HCT116 (cell line): ENCODE results near the gene KRTAP9-9. TPM values are rescaled to one million over a fixed set of nuclear protein-coding genes. Genes with fewer than 3 reads are reported as not detected.

Experiments used
- CEBPB ChIP-seq: IDR thresholded peaks from 2 replicates; pipeline ENCODE4 v1.6.1; 2012; ENCODE audit warnings: low read depth
- CTCF ChIP-seq, 3 experiments: fragments of 200-600 bp in 1 of 3; sonication (generic) in 1 of 3; IDR thresholded peaks in 2 of 3; conservative IDR thresholded peaks in 1 of 3; 2 replicates each; pipeline ENCODE4 v1.5.1; 2012 to 2017; ENCODE audit warnings: low read depth in 2 of 3, low read length in 2 of 3, antibody characterized with exemption in 1 of 3, borderline replicate concordance in 1 of 3, control low read depth in 1 of 3, mild to moderate bottlenecking in 1 of 3, mixed read lengths in 1 of 3, mixed run types in 1 of 3, moderate library complexity in 1 of 3; ENCODE audit not compliant: insufficient read depth in 1 of 3
- FOSL1 ChIP-seq: IDR thresholded peaks from 2 replicates; pipeline ENCODE4 v1.6.1; 2012; ENCODE audit warnings: low read depth
- JUND ChIP-seq: IDR thresholded peaks from 2 replicates; pipeline ENCODE4 v1.6.1; 2012
- MAX ChIP-seq: IDR thresholded peaks from 2 replicates; pipeline ENCODE4 v1.6.1; 2012
- POLR2AphosphoS5 ChIP-seq: IDR thresholded peaks from 2 replicates; pipeline ENCODE4 v1.6.1; 2011; ENCODE audit warnings: mild to moderate bottlenecking, low read depth, low read length, moderate library complexity
- TCF7L2 ChIP-seq: IDR thresholded peaks from 2 replicates; pipeline ENCODE4 v1.7.0; 2011; ENCODE audit warnings: borderline replicate concordance, inconsistent platforms; ENCODE audit not compliant: insufficient read depth, insufficient read length; ENCODE audit errors: extremely low read depth
- ZNF274 ChIP-seq: fragments of 200-500 bp; sonication (Bioruptor generic); IDR thresholded peaks from 2 replicates; pipeline ENCODE4 v1.6.1; 2014; ENCODE audit warnings: mild to moderate bottlenecking, low read depth, low read length, inconsistent platforms
- total RNA-seq: library from RNA; stranded (reverse); gene quantifications from one replicate; pipeline ENCODE4 v1.2.1, GENCODE V29; 2021; ENCODE audit not compliant: unreplicated experiment
- TF ChIP-seq, protein P1 (sequence below): IDR thresholded peaks from 2 replicates; pipeline ENCODE4 v1.6.1; 2012; ENCODE audit warnings: low read depth

KRTAP9-9 gene
- total RNA-seq, 1 experiment from 2014 or later: not detected

DNA sequence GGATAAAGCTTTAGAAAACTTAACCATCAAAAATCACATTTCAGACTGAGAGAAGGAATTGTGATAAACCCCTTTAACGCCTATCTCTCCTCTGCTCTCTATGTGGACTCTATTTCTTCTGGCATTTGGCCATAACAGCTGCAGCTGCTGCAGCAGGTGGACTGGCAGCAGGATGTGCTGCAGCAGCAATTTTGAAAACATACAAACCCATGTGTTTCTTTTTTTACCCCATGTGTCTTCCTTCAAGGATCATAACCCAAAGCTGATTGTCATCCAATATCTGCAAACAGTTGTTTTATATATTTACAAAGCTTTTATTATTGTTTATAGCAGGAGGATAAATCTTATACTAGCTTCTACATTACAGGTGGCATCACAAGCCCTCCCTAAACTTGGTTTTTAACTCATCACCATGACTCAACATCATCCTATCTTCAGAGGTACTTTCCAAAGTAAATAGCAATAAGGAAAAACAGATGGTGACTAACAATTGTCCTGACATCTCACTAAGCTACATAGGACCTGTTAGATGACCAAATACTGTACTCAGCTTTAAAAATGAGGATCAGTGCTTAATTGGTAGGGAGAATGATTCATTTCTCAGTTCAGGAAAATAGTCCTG lies 43.2 kb upstream of the KRTAP9-9 start (continued):
- TF ChIP-seq CTCF (IDR thresholded peaks at IDR 0.05 in 2 of 3, conservative IDR thresholded peaks at IDR 0.05 in 1 of 3; ENCODE audit: borderline replicate concordance in 1 of 3, insufficient read depth in 1 of 3, low read depth in 2 of 3, low read length in 2 of 3) (no peak), JUND (peak; percentile 67), ZNF274 (no peak), TCF7L2 (no peak), POLR2AphosphoS5 (no peak), CEBPB (no peak), MAX (no peak), FOSL1 (peak; percentile 73; the same call in 1 of the 2 replicates)
- TF ChIP-seq, protein P1, sequence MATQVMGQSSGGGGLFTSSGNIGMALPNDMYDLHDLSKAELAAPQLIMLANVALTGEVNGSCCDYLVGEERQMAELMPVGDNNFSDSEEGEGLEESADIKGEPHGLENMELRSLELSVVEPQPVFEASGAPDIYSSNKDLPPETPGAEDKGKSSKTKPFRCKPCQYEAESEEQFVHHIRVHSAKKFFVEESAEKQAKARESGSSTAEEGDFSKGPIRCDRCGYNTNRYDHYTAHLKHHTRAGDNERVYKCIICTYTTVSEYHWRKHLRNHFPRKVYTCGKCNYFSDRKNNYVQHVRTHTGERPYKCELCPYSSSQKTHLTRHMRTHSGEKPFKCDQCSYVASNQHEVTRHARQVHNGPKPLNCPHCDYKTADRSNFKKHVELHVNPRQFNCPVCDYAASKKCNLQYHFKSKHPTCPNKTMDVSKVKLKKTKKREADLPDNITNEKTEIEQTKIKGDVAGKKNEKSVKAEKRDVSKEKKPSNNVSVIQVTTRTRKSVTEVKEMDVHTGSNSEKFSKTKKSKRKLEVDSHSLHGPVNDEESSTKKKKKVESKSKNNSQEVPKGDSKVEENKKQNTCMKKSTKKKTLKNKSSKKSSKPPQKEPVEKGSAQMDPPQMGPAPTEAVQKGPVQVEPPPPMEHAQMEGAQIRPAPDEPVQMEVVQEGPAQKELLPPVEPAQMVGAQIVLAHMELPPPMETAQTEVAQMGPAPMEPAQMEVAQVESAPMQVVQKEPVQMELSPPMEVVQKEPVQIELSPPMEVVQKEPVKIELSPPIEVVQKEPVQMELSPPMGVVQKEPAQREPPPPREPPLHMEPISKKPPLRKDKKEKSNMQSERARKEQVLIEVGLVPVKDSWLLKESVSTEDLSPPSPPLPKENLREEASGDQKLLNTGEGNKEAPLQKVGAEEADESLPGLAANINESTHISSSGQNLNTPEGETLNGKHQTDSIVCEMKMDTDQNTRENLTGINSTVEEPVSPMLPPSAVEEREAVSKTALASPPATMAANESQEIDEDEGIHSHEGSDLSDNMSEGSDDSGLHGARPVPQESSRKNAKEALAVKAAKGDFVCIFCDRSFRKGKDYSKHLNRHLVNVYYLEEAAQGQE: no peak
